Endodermal cell (in vitro differentiated cells): ENCODE data around the gene ZNF576. TPM values are rescaled to one million over a fixed set of nuclear protein-coding genes. Genes with fewer than 3 reads are reported as not detected.

Experiments used
- DNase-seq: peaks from one replicate; pipeline ENCODE4 v3.0.0-alpha.2; 2017
- H3K27ac ChIP-seq: 2 replicates; pipeline ENCODE4 v1.5.1; 2013; ENCODE audit warnings: mild to moderate bottlenecking, low read depth, low read length, moderate library complexity
- H3K27me3 ChIP-seq: 2 replicates; pipeline ENCODE4 v1.6.1; 2013; ENCODE audit warnings: mild to moderate bottlenecking, low read length, moderate library complexity; ENCODE audit not compliant: insufficient read depth, control insufficient read depth, poor library complexity, severe bottlenecking
- H3K36me3 ChIP-seq: 2 replicates; pipeline ENCODE4 v1.7.0; 2013; ENCODE audit warnings: mild to moderate bottlenecking, low read length, moderate library complexity; ENCODE audit not compliant: control insufficient read depth, insufficient read depth
- H3K4me1 ChIP-seq: one replicate; pipeline ENCODE4 v1.7.0; 2013; ENCODE audit warnings: low read length; ENCODE audit not compliant: control insufficient read depth, insufficient read depth
- H3K4me3 ChIP-seq: 2 replicates; pipeline ENCODE4 v1.5.1; 2013; ENCODE audit warnings: mild to moderate bottlenecking, low read length, moderate library complexity
- H3K9ac ChIP-seq: 2 replicates; pipeline ENCODE4 v1.6.1; 2013; ENCODE audit warnings: mild to moderate bottlenecking, low read length, moderate library complexity; ENCODE audit not compliant: poor library complexity, severe bottlenecking; ENCODE audit errors: extremely low read depth
- H3K9me3 ChIP-seq: 2 replicates; pipeline ENCODE4 v1.6.1; 2013; ENCODE audit warnings: mild to moderate bottlenecking, low read length, moderate library complexity; ENCODE audit not compliant: control insufficient read depth
- H3K27ac Mint-ChIP-seq: 2 replicates; pipeline ENCODE4 v1.8.0; 2020; ENCODE audit warnings: mixed read lengths
- H3K27me3 Mint-ChIP-seq: 2 replicates; pipeline ENCODE4 v1.8.0; 2021; ENCODE audit warnings: mild to moderate bottlenecking, mixed read lengths; ENCODE audit not compliant: insufficient read depth
- H3K36me3 Mint-ChIP-seq: 2 replicates; pipeline ENCODE4 v1.8.0; 2020; ENCODE audit warnings: low read depth, mixed read lengths
- H3K4me1 Mint-ChIP-seq: 2 replicates; pipeline ENCODE4 v1.8.0; 2020; ENCODE audit warnings: mixed read lengths
- H3K4me3 Mint-ChIP-seq: 2 replicates; pipeline ENCODE4 v1.8.0; 2020; ENCODE audit warnings: mild to moderate bottlenecking, moderate library complexity, mixed read lengths
- H3K9me3 Mint-ChIP-seq: 2 replicates; pipeline ENCODE4 v1.8.0; 2020; ENCODE audit warnings: mild to moderate bottlenecking, mixed read lengths
- WGBS, 2 experiments: methylation state at CpG; one replicate each; pipeline versions ENCODE4 v1.1.5 to v1.1.7; 2013; ENCODE audit warnings: missing lambda C conversion rate in 2 of 2, mixed read lengths in 1 of 2; ENCODE audit not compliant: insufficient coverage in 1 of 2, insufficient read length in 1 of 2; 5-methylcytosine and 5-hydroxymethylcytosine counted together
- total RNA-seq, 2 donors: library from RNA; stranded (reverse); fragmentation: NEBNext Ultra II Directional in 1 of 2; extraction: Animal tissue kit (Norgen Biotek cat#: 25700) in 1 of 2; gene quantifications; 2 replicates in 1 of 2; 3 replicates in 1 of 2; pipeline ENCODE4 v1.2.1, GENCODE V29; 2021
- TF ChIP-seq, protein P1 (sequence below): fragments of 200-600 bp; sonication (generic); conservative IDR thresholded peaks from 2 replicates; pipeline ENCODE4 v1.5.0; 2021; ENCODE audit warnings: antibody characterized with exemption, mild to moderate bottlenecking

The ZNF576 gene
- total RNA-seq, 2 donors from 2014 or later, result 11.9 to 12.1 TPM

DNA sequence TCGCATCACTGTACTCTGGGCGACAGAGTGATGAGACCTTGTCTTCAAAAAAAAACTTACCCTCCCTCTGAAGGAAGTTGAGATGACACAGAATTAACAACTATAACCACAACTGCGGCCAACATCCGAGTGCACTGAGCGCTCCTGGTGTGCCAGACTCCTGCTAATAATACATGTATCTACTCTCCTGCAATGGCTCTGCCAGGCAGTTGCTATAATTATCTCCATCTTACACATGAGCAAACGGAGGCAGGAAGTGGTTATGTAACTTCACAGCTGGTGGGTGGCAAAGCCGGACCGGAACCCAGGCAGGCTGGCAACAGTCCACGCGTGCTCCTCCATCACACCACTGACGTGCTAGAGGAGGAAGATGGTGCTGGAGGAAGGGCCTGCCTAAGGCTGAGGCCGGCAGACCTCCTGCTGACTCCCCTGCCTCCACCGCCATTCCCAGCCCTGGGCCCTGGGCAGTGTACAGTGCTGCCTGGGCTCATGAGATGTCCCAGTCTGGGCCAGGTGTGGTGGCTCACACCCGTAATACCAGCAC, 33.6 kb upstream of the ZNF576 start:
- Histone ChIP-seq H3K36me3 (peaks cover 11% of the 10 kb centered on the region), H3K4me1 (no peaks in the 10 kb centered on the region), H3K9me3 (no peaks in the 10 kb centered on the region), H3K27me3 (no peaks in the 10 kb centered on the region), H3K27ac (no peak overlapping the region), H3K9ac (no peak overlapping the region), H3K4me3 (no peak overlapping the region)
- TF ChIP-seq, protein P1, sequence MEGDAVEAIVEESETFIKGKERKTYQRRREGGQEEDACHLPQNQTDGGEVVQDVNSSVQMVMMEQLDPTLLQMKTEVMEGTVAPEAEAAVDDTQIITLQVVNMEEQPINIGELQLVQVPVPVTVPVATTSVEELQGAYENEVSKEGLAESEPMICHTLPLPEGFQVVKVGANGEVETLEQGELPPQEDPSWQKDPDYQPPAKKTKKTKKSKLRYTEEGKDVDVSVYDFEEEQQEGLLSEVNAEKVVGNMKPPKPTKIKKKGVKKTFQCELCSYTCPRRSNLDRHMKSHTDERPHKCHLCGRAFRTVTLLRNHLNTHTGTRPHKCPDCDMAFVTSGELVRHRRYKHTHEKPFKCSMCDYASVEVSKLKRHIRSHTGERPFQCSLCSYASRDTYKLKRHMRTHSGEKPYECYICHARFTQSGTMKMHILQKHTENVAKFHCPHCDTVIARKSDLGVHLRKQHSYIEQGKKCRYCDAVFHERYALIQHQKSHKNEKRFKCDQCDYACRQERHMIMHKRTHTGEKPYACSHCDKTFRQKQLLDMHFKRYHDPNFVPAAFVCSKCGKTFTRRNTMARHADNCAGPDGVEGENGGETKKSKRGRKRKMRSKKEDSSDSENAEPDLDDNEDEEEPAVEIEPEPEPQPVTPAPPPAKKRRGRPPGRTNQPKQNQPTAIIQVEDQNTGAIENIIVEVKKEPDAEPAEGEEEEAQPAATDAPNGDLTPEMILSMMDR, result no peak
- H3K27me3 Mint-ChIP-seq, result no peaks in the 10 kb centered on the region
- no peak overlapping the region for H3K4me3 Mint-ChIP-seq
- WGBS, 2 experiments, result 97 to 98% methylated on average over 7 to 14 of the region's 14 CpGs
- H3K27ac Mint-ChIP-seq, result no peak overlapping the region
- H3K9me3 Mint-ChIP-seq, result no peaks in the 10 kb centered on the region
- H3K36me3 Mint-ChIP-seq, result peaks cover 39% of the 10 kb centered on the region
- H3K4me1 Mint-ChIP-seq, result no peaks in the 10 kb centered on the region
- no peak for DNase-seq

DNA sequence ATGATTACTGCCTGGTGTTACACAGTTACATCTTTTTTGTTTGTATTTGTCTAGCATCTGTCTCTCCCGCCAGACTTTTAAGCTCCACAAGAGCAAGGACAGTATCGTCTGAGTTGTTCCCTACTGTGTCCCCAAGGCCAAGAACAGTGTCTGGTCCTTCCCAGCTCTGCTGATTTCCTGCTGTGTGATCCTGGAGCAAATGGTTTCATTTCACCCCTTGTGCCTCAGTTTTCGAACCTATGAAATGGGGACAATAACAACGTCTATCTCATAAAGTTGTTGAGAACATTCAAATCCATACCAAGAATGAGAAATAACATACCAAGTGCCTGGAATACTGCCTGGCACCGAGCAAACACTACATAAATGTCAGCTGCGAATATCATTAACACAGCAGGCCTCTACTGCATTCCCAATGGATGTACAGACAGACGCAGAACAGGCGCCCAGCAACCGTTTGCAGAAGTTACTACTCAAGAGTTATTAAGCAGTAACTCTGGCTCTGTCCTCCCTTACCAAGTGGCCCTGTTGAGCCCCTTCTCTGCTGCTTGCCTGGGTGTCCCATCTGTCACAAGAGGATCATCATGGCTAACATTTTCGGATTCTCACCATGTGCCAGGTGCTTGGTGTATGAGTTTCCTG, 32.5 kb upstream of the ZNF576 start:
- no peak overlapping the region for H3K9ac ChIP-seq
- no peaks in the 10 kb centered on the region for H3K9me3 ChIP-seq
- H3K4me1 ChIP-seq, result no peaks in the 10 kb centered on the region
- no peaks in the 10 kb centered on the region for H3K27me3 ChIP-seq
- no peaks in the 10 kb centered on the region for H3K4me1 Mint-ChIP-seq
- no peak overlapping the region for H3K27ac ChIP-seq
- no peak overlapping the region for H3K4me3 Mint-ChIP-seq
- peaks cover 11% of the 10 kb centered on the region for H3K36me3 ChIP-seq
- 80 to 85% methylated on average over 9 to 10 of the region's 10 CpGs for WGBS, 2 experiments
- H3K36me3 Mint-ChIP-seq, result peaks cover 38% of the 10 kb centered on the region
- no peak overlapping the region for H3K4me3 ChIP-seq
- no peaks in the 10 kb centered on the region for H3K9me3 Mint-ChIP-seq
- TF ChIP-seq, protein P1, result no peak
- no peaks in the 10 kb centered on the region for H3K27me3 Mint-ChIP-seq
- DNase-seq, result no peak
- no peak overlapping the region for H3K27ac Mint-ChIP-seq

DNA sequence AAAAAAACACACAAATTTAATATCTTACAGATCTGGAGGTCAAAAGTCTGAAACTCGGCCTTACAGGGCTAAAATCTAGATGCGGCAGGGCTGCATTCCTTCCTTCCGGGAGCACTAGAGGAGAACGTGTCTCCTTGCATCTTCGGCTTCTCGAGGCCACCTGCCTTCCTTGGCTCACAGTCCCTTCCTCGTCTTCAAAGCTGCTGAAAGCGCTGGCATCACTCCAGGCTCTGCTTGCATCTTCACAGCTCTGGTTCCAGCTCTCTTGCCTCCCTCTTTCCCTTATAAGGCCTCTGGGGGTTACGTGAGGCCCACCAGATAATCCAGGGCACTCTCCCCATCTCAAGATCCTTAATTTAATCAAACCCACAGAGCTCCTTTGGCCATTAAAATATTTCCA, 31.6 kb upstream of the ZNF576 start:
- no peaks in the 10 kb centered on the region for H3K27me3 Mint-ChIP-seq
- no peak overlapping the region for H3K27ac Mint-ChIP-seq
- no peaks in the 10 kb centered on the region for H3K4me1 Mint-ChIP-seq
- H3K9me3 ChIP-seq, result no peaks in the 10 kb centered on the region
- no peaks in the 10 kb centered on the region for H3K27me3 ChIP-seq
- no peak overlapping the region for H3K4me3 ChIP-seq
- no peak overlapping the region for H3K27ac ChIP-seq
- H3K9me3 Mint-ChIP-seq, result no peaks in the 10 kb centered on the region
- TF ChIP-seq, protein P1, result no peak
- no peaks in the 10 kb centered on the region for H3K4me1 ChIP-seq
- H3K36me3 Mint-ChIP-seq, result peaks cover 36% of the 10 kb centered on the region
- 91 to 92% methylated on average over 4 to 9 of the region's 9 CpGs for WGBS, 2 experiments
- H3K9ac ChIP-seq, result no peak overlapping the region
- peaks cover 6% of the 10 kb centered on the region for H3K36me3 ChIP-seq
- H3K4me3 Mint-ChIP-seq, result no peak overlapping the region
- no peak for DNase-seq
